AG04449 (cell line): Measurements from ENCODE around the gene XPOT.

Source experiments
- CTCF ChIA-PET: fragments of 350-600 bp; formaldehyde crosslinking; extraction: SDS; loops from one replicate; lab custom pipeline; 2021; ENCODE audit warnings: antibody characterized with exemption; lab: Yijun Ruan, JAX
- POLR2A ChIA-PET: fragments of 400-600, 350-600 bp; formaldehyde crosslinking; extraction: SDS; loops from one replicate; lab custom pipeline; 2020; ENCODE audit warnings: antibody characterized with exemption, inconsistent platforms; lab: Yijun Ruan, JAX
- DNase-seq: peaks from one replicate; pipeline ENCODE4 v3.0.0-alpha.2; 2010; ENCODE audit warnings: low read depth, low spot score
- H3K4me3 ChIP-seq: 2 replicates; pipeline ENCODE4 v1.5.1; 2011; ENCODE audit warnings: low read depth, mild to moderate bottlenecking, control low read depth, low read length
- CTCF ChIP-seq: IDR thresholded peaks from one replicate; pipeline ENCODE4 v1.5.1; 2011; ENCODE audit warnings: mild to moderate bottlenecking, moderate library complexity, low read length, control low read depth, inconsistent platforms; ENCODE audit not compliant: insufficient read depth; ENCODE audit errors: missing control alignments

XPOT gene

GRCh38 chr12:64494998-64495729, 91.0 kb downstream of the XPOT start:
- ChIA-PET POLR2A (interaction anchor here (0.6 kb wide), 1 partner anchor 77 kb away, joined by 3 read pairs; no protein-coding TSS in a partner anchor), CTCF (interaction anchor here (0.9 to 1.4 kb wide), 2 partner anchors 25 to 54 kb away, joined by 3 read pairs; no protein-coding TSS in a partner anchor)
- no peak overlapping the region for H3K4me3 ChIP-seq
- DNase-seq: no peak
- no peak for TF ChIP-seq CTCF

- TF ChIP-seq CTCF: no peak
- ChIA-PET POLR2A (no interaction called here), CTCF (no interaction called here)
Observed at GRCh38 chr12:64496839-64497400, 92.7 kb downstream of the XPOT start.

GRCh38 chr12:64497484-64497883, 93.3 kb downstream of the XPOT start:
- TF ChIP-seq CTCF: no peak
- ChIA-PET CTCF (no interaction called here), POLR2A (no interaction called here)
- DNase-seq: no peak
- no peak overlapping the region for H3K4me3 ChIP-seq

More at GRCh38 chr12:64496839-64497400, 92.7 kb downstream of the XPOT start:
- no peak overlapping the region for H3K4me3 ChIP-seq
- no peak for DNase-seq

DNA sequence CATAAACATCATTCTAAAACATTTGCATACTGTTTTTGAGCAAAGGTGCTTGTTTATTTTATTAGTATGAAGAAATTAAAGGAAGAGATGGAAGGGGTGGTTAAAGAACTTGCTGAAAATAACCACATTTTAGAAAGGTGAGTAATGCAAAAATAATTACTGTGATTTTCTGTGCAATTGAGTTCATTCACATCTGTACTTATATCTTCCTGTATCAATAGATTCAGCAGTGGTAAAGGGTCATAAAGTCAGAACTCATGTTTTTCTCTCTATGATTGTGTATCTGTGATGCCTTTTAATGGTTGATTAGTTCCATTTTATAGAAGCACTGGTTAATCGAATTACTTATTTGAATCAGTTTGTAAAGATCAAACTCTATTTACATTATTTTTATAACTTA, 93.7 kb downstream of the XPOT start:
- ChIA-PET CTCF (interaction anchor here (1.3 kb wide), 1 partner anchor 14 kb away, joined by 3 read pairs; no protein-coding TSS in a partner anchor), POLR2A (no interaction called here)
- DNase-seq: no peak
- no peak for TF ChIP-seq CTCF
- H3K4me3 ChIP-seq: no peak overlapping the region

DNA sequence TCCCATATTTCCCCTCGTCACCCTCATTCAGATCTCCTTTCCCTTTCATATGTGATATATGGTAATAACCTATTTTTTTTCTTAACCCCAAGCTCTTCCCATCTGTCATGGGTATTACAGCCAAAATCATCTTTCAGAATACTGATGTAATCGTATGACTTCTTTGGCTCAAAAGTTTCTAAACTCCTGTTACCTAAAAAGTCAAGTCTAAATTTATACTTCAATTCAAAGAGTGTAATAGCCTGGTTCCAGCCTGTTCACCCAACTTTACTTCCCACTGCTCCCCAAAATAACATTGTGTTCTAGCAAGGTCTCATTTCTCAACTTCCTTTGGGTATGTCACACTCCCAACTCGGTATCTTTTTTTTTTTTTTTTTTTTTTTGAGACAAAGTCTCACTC, 96.2 kb downstream of the XPOT start:
- CTCF ChIA-PET: interaction anchor here (0.7 kb wide), 1 partner anchor 47 kb away, joined by 3 read pairs; no protein-coding TSS in a partner anchor
- POLR2A ChIA-PET: interaction anchor here (1.1 kb wide), 2 partner anchors 9 to 11 kb away, joined by 3 read pairs; no protein-coding TSS in a partner anchor
- no peak for TF ChIP-seq CTCF
- H3K4me3 ChIP-seq: no peak overlapping the region
- DNase-seq: no peak
